Gastrocnemius medialis (tissue), 4 donors: Measurements from ENCODE around the gene SLC1A7. TPM values are rescaled to one million over a fixed set of nuclear protein-coding genes. Genes with fewer than 3 reads are reported as not detected.

Experiments
- ATAC-seq, 2 donors: fragments of 150-250 bp; one replicate each; pipeline ENCODE4 v1.9.1; 2016
- DNase-seq, 2 donors: peaks; one replicate each; pipeline ENCODE4 v3.0.0-alpha.2; 2019
- H3K27ac ChIP-seq, 4 donors: fragments of 200-600 bp; sonication (generic); 1 replicate in 1 of 4; 2 replicates in 3 of 4; pipeline ENCODE4 v1.5.1; 2016 to 2018; ENCODE audit warnings: mild to moderate bottlenecking in 2 of 4, moderate library complexity in 1 of 4
- H3K27me3 ChIP-seq, 3 donors: fragments of 200-600 bp; sonication (generic) in 2 of 3; 1 replicate in 1 of 3; 2 replicates in 2 of 3; pipeline versions ENCODE4 v1.5.1 to v1.6.0; 2016 to 2019; ENCODE audit warnings: mild to moderate bottlenecking in 1 of 3, moderate library complexity in 1 of 3
- H3K36me3 ChIP-seq, 2 donors: fragments of 200-600 bp; sonication (generic) in 1 of 2; one replicate each; pipeline ENCODE4 v1.5.1; 2017 to 2018
- H3K4me1 ChIP-seq, 2 donors: fragments of 200-600 bp; sonication (generic) in 1 of 2; one replicate each; pipeline ENCODE4 v1.5.1; 2016 to 2017; ENCODE audit warnings: mild to moderate bottlenecking in 2 of 2
- H3K4me3 ChIP-seq, 4 donors: fragments of 200-600 bp; sonication (generic) in 3 of 4; 1 replicate in 1 of 4; 2 replicates in 3 of 4; pipeline ENCODE4 v1.5.1; 2016 to 2019; ENCODE audit warnings: mild to moderate bottlenecking in 2 of 4
- H3K9me3 ChIP-seq, 3 donors: fragments of 200-600 bp; sonication (generic) in 2 of 3; 1 replicate in 1 of 3; 2 replicates in 2 of 3; pipeline ENCODE4 v1.5.1; 2016 to 2019
- CTCF ChIP-seq, 5 experiments: fragments of 450-650 bp in 3 of 5; fragments of 200-600 bp in 2 of 5; sonication (generic) in 2 of 5; IDR thresholded peaks in 4 of 5; conservative IDR thresholded peaks in 1 of 5; 1 replicate in 4 of 5; 2 replicates in 1 of 5; pipeline ENCODE4 v1.5.1; 2016 to 2019; ENCODE audit warnings: antibody characterized with exemption in 5 of 5, mild to moderate bottlenecking in 3 of 5, moderate library complexity in 3 of 5
- POLR2A ChIP-seq, 2 donors: fragments of 450-650 bp; IDR thresholded peaks; one replicate each; pipeline ENCODE4 v1.6.1; 2017; ENCODE audit warnings: antibody characterized with exemption in 2 of 2, mild to moderate bottlenecking in 2 of 2, moderate library complexity in 2 of 2
- in situ Hi-C, 4 donors: fragments of 200-750 bp; cut with MboI; loops; one replicate each; pipeline versions ENCODE4 v1.15.0 to v1.8.0; 2017; ENCODE audit warnings: low sequenced_read_pairs in 4 of 4
- intact Hi-C: fragments of 100-400 bp; cut with DNase I; formaldehyde crosslinking; loops from one replicate; pipeline ENCODE4 v1.15.1; 2023; ENCODE audit warnings: low total_unique reads
- total RNA-seq, 4 donors: library from RNA; depleted of rRNA; stranded (reverse); fragments of >200 nt; gene quantifications; one replicate each; pipeline versions ENCODE4 v1.1.0 to v1.2.3, GENCODE V29; 2016

Gene SLC1A7
- total RNA-seq, 4 donors from 2014 or later: 0.24 to 1.1 (median 0.25) TPM; not detected in 1

- Histone ChIP-seq H3K36me3 (no peaks in the 10 kb centered on the region), H3K4me1 (no peaks in the 10 kb centered on the region), H3K4me3 (no peak overlapping the region), H3K27ac (no peak overlapping the region), H3K9me3 (no peaks in the 10 kb centered on the region), H3K27me3 (no peaks in the 10 kb centered on the region)
- in situ Hi-C loops (no loop called here), intact Hi-C loops (no loop called here)
- TF ChIP-seq CTCF (IDR thresholded peaks at IDR 0.05 in 4 of 5, conservative IDR thresholded peaks at IDR 0.05 in 1 of 5) (no peak), POLR2A (IDR thresholded peaks at IDR 0.05) (no peak)
- ATAC-seq: no peak
- no peak for DNase-seq
Observed at GRCh38 chr1:53153752-53154151, 11.3 kb upstream of the SLC1A7 start.

- H3K4me3 ChIP-seq: no peak overlapping the region
- H3K27ac ChIP-seq: no peak overlapping the region
- DNase-seq: no peak
- H3K4me1 ChIP-seq: no peaks in the 10 kb centered on the region
- in situ Hi-C loops: no loop called here
- ATAC-seq: no peak
- no peaks in the 10 kb centered on the region for H3K27me3 ChIP-seq
- TF ChIP-seq CTCF (IDR thresholded peaks at IDR 0.05 in 4 of 5, conservative IDR thresholded peaks at IDR 0.05 in 1 of 5): no peak
- no peak for TF ChIP-seq POLR2A (IDR thresholded peaks at IDR 0.05)
- no peaks in the 10 kb centered on the region for H3K9me3 ChIP-seq
- intact Hi-C loops: no loop called here
- no peaks in the 10 kb centered on the region for H3K36me3 ChIP-seq
Observed at GRCh38 chr1:53148123-53148522, 5.7 kb upstream of the SLC1A7 start.

DNA sequence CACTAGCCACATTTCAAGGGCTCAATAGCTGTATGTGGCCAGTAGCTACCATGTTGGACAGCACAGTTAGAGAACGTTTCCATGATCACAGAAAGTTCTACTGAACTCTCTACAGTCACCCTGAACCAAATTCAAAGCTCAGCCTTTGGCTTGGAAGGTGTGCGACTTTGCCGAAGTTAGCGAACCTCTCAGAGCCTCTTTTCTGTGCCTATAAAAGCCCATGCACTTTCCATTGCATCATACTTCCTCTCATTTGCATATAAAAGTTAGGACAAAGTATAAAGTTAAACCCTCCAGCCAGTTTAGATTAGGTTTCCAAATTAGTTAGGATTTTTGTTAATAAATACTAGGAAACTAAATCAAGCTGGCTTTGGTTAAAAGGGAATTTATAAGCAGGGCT, 4.7 kb upstream of the SLC1A7 start:
- no peak overlapping the region for H3K4me3 ChIP-seq
- DNase-seq (no peak), ATAC-seq (no peak)
- H3K27me3 ChIP-seq: no peaks in the 10 kb centered on the region
- H3K27ac ChIP-seq: no peak overlapping the region
- H3K9me3 ChIP-seq: no peaks in the 10 kb centered on the region
- TF ChIP-seq CTCF (IDR thresholded peaks at IDR 0.05 in 4 of 5, conservative IDR thresholded peaks at IDR 0.05 in 1 of 5) (no peak), POLR2A (IDR thresholded peaks at IDR 0.05) (no peak)
- in situ Hi-C loops (no loop called here), intact Hi-C loops (no loop called here)
- H3K4me1 ChIP-seq: no peaks in the 10 kb centered on the region
- no peaks in the 10 kb centered on the region for H3K36me3 ChIP-seq

DNA sequence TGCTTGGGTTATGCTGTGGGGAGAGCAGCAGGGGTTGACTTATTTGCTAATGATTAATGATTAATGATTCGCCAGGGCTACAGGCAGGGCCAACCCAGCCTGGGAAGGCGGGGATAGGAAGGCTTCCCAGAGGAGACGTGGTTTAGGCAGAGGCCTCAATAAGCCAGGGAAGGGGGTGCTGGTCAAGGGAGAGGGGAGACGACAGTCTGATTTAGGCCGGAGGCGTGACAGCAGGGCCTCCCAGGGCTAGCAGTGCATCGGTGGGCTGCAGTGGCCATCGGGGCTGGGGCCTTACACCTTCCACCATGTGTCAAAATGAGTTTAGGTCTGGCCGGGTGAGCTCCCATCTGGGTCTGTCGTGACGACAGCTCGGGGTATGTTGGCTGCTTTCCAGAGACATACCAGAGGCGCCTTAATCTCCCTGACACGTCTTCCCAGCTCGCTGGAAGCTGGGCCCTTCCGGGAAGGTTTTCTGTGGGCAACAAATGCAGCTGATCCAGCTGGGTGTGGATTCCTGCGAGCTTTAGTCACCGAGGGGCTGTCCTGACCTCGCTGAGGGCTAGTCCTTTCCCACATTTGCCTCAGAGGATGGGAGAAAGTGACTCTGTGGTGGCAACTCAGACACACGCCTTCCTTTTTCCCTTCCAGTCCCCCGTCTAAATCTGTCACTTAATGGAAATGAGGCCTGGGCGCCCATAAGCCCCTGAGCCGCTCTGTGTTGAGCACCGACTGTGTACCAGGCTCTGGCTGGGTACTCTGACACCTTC, 3.7 kb upstream of the SLC1A7 start:
- ATAC-seq (no peak), DNase-seq (peak in 1 of 2 donors; percentile 27)
- H3K4me1 ChIP-seq: no peaks in the 10 kb centered on the region
- TF ChIP-seq POLR2A (IDR thresholded peaks at IDR 0.05) (no peak), CTCF (IDR thresholded peaks at IDR 0.05 in 4 of 5, conservative IDR thresholded peaks at IDR 0.05 in 1 of 5) (no peak)
- peak overlapping the region in 2 of 4 donors; percentile 21 to 28 for H3K27ac ChIP-seq
- no peaks in the 10 kb centered on the region for H3K27me3 ChIP-seq
- H3K4me3 ChIP-seq: no peak overlapping the region
- intact Hi-C loops (no loop called here), in situ Hi-C loops (no loop called here)
- H3K9me3 ChIP-seq: no peaks in the 10 kb centered on the region
- H3K36me3 ChIP-seq: no peaks in the 10 kb centered on the region

GRCh38 chr1:53145619-53145941, 3.1 kb upstream of the SLC1A7 start:
- no peak for DNase-seq
- Histone ChIP-seq H3K36me3 (no peaks in the 10 kb centered on the region), H3K4me3 (no peak overlapping the region), H3K27me3 (no peaks in the 10 kb centered on the region), H3K9me3 (no peaks in the 10 kb centered on the region), H3K27ac (no peak overlapping the region), H3K4me1 (peaks cover 0 to 2% of the 10 kb centered on the region in 2 donors)
- intact Hi-C loops: no loop called here
- TF ChIP-seq POLR2A (IDR thresholded peaks at IDR 0.05) (no peak), CTCF (IDR thresholded peaks at IDR 0.05 in 4 of 5, conservative IDR thresholded peaks at IDR 0.05 in 1 of 5) (no peak)
- in situ Hi-C loops: no loop called here
- no peak for ATAC-seq
